ENCODE data around the gene CDK6. TPM values are rescaled to one million over a fixed set of nuclear protein-coding genes. Genes with fewer than 3 reads are reported as not detected.

The CDK6 gene
- total RNA-seq, 2 experiments from 2014 or later, result 229 to 236 TPM

GRCh38 chr7:92848851-92849250 lies 12.5 kb upstream of the CDK6 start:
- CTCF ChIA-PET, result no interaction called here

GRCh38 chr7:92848441-92848840 lies 12.1 kb upstream of the CDK6 start:
- ChIA-PET POLR2A (no interaction called here), CTCF (interaction anchor here (0.7 kb wide), 1 partner anchor 15 kb away, joined by 4 read pairs; no protein-coding TSS in a partner anchor)

More at GRCh38 chr7:92848851-92849250, 12.5 kb upstream of the CDK6 start:
- POLR2A ChIA-PET, result no interaction called here

GRCh38 chr7:92847305-92847704 lies 10.9 kb upstream of the CDK6 start:
- CTCF ChIA-PET, result no interaction called here
- POLR2A ChIA-PET, result no interaction called here

GRCh38 chr7:92845736-92846135 lies 9.4 kb upstream of the CDK6 start:
- CTCF ChIA-PET, result no interaction called here
- POLR2A ChIA-PET, result no interaction called here

GRCh38 chr7:92843781-92844180 lies 7.4 kb upstream of the CDK6 start:
- CTCF ChIA-PET, result no interaction called here
- POLR2A ChIA-PET, result no interaction called here

- POLR2A ChIA-PET, result no interaction called here
- CTCF ChIA-PET, result no interaction called here
These were observed 6.8 kb upstream of the CDK6 start for GRCh38 chr7:92843034-92843760.

- POLR2A ChIA-PET, result no interaction called here
- CTCF ChIA-PET, result no interaction called here
These were observed 4.8 kb upstream of the CDK6 start for GRCh38 chr7:92841192-92841591.

- CTCF ChIA-PET, result no interaction called here
- POLR2A ChIA-PET, result no interaction called here
These were observed 3.9 kb upstream of the CDK6 start for GRCh38 chr7:92840316-92840715.

- ChIA-PET POLR2A (no interaction called here), CTCF (no interaction called here)
These were observed 3.5 kb upstream of the CDK6 start for GRCh38 chr7:92839901-92840300.

- CTCF ChIA-PET, result no interaction called here
- POLR2A ChIA-PET, result no interaction called here
These were observed 2.6 kb upstream of the CDK6 start for GRCh38 chr7:92838934-92839333.

- CTCF ChIA-PET, result interaction anchor here (1.0 kb wide), 1 partner anchor 19 kb away, joined by 3 read pairs; no protein-coding TSS in a partner anchor
- POLR2A ChIA-PET, result interaction anchor here (1.1 to 1.4 kb wide), 3 partner anchors 14 to 106 kb away, joined by 3 to 5 read pairs (median 5); no protein-coding TSS in a partner anchor
These were observed 802 bp upstream of the CDK6 start for GRCh38 chr7:92837000-92837749.

GRCh38 chr7:92835851-92836488 lies 403 bp downstream of the CDK6 start:
- CTCF ChIA-PET, result interaction anchor here (1.0 kb wide), 1 partner anchor 18 kb away, joined by 3 read pairs; no protein-coding TSS in a partner anchor

GRCh38 chr7:92835261-92835850 lies 1.0 kb downstream of the CDK6 start:
- ChIA-PET CTCF (interaction anchor here (0.7 to 1.2 kb wide), 2 partner anchors 13 to 123 kb away, joined by 3 to 4 read pairs; no protein-coding TSS in a partner anchor), POLR2A (interaction anchor here (1.0 to 1.1 kb wide), 2 partner anchors 69 to 70 kb away, joined by 3 to 6 read pairs; no protein-coding TSS in a partner anchor)

More at GRCh38 chr7:92835851-92836488, 403 bp downstream of the CDK6 start:
- POLR2A ChIA-PET, result interaction anchor here (0.6 to 1.2 kb wide), 5 partner anchors 13 to 105 kb away, joined by 3 to 6 read pairs (median 3); no protein-coding TSS in a partner anchor

- CTCF ChIA-PET, result interaction anchor here (0.7 to 1.2 kb wide), 2 partner anchors 12 to 123 kb away, joined by 3 to 4 read pairs; no protein-coding TSS in a partner anchor
These were observed 1.7 kb downstream of the CDK6 start for GRCh38 chr7:92834507-92835260.

GRCh38 chr7:92833766-92834506 lies 2.4 kb downstream of the CDK6 start:
- POLR2A ChIA-PET, result interaction anchor here (0.6 to 1.9 kb wide), 4 partner anchors 24 to 201 kb away, joined by 3 to 6 read pairs (median 4); no protein-coding TSS in a partner anchor
- CTCF ChIA-PET, result interaction anchor here (0.6 to 2.3 kb wide), 17 partner anchors 12 to 235 kb away, joined by 3 to 8 read pairs (median 3); no protein-coding TSS in a partner anchor

More at GRCh38 chr7:92834507-92835260, 1.7 kb downstream of the CDK6 start:
- POLR2A ChIA-PET, result interaction anchor here (1.0 kb wide), 1 partner anchor 70 kb away, joined by 3 read pairs; no protein-coding TSS in a partner anchor

GRCh38 chr7:92833024-92833765 lies 3.2 kb downstream of the CDK6 start:
- ChIA-PET CTCF (interaction anchor here (0.5 to 2.3 kb wide), 31 partner anchors 9 to 234 kb away, joined by 3 to 9 read pairs (median 3); no protein-coding TSS in a partner anchor), POLR2A (interaction anchor here (0.6 to 2.1 kb wide), 11 partner anchors 18 to 200 kb away, joined by 3 to 11 read pairs (median 4); no protein-coding TSS in a partner anchor)

- ChIA-PET CTCF (interaction anchor here (0.5 to 2.3 kb wide), 28 partner anchors 9 to 234 kb away, joined by 3 to 9 read pairs (median 4); no protein-coding TSS in a partner anchor), POLR2A (interaction anchor here (0.6 to 2.1 kb wide), 11 partner anchors 17 to 199 kb away, joined by 3 to 11 read pairs (median 4); no protein-coding TSS in a partner anchor)
These were observed 3.8 kb downstream of the CDK6 start for GRCh38 chr7:92832534-92833023.

Measured in activated CD8-positive, alpha-beta memory T cell treated with anti-CD3 and anti-CD28 coated beads for 36 hours (primary cell).